Forelimb muscle (tissue), 1 donor: ENCODE data around the gene TCEA2. TPM values are rescaled to one million over a fixed set of nuclear protein-coding genes. Genes with fewer than 3 reads are reported as not detected.
"Not testable (repeated sequence)": the region's sequence is repeated elsewhere in the genome, so short reads cannot be mapped to it uniquely, and the experiment has no call there.

Source experiments
- DNase-seq: peaks from one replicate; pipeline ENCODE4 v3.0.0-alpha.2; 2013; ENCODE audit warnings: low read depth
- polyA plus RNA-seq: library from polyadenylated mRNA; unstranded; fragments of 120-200 nt; gene quantifications from one replicate; pipeline ENCODE4 v1.2.1, GENCODE V29; 2013; ENCODE audit not compliant: insufficient read length

TCEA2 gene
- polyA plus RNA-seq, 1 donor = 43.5 TPM

DNA sequence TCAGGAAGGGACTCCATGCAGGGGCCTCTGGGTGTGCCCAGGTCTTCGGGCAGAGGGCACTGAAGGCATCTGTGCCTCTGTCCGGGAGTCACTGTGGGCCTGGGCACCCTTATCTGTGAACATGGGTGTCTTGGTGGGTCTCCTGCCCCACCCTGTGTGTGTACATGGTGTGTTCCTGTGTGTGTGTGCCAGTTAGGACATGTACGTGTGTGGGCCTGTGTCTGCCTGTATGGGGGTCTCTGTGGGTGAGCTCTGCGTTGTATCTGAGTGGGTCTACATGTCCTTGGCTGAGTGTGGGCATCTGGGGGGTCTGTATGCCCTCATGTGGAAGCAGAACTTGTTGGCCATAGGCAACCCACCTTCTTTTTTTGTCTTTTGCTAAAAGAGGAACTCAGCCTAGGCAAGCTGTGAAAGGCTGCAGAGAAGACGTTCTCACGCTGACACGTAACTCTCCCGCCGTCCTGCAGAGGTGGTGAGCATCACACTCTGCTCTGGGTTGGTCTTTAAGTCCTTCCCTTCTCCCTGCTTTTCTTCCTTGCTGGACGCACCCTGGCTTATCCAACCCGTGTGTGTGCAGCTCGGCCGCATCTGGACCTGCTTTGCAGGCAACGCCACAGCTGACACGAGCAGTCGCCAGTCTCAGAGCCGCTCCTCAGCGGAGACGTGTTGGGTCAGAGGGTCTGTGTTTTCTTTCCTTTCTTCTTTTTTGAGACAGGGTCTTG is 44.9 kb downstream of the TCEA2 start:
- DNase-seq = no peak

DNA sequence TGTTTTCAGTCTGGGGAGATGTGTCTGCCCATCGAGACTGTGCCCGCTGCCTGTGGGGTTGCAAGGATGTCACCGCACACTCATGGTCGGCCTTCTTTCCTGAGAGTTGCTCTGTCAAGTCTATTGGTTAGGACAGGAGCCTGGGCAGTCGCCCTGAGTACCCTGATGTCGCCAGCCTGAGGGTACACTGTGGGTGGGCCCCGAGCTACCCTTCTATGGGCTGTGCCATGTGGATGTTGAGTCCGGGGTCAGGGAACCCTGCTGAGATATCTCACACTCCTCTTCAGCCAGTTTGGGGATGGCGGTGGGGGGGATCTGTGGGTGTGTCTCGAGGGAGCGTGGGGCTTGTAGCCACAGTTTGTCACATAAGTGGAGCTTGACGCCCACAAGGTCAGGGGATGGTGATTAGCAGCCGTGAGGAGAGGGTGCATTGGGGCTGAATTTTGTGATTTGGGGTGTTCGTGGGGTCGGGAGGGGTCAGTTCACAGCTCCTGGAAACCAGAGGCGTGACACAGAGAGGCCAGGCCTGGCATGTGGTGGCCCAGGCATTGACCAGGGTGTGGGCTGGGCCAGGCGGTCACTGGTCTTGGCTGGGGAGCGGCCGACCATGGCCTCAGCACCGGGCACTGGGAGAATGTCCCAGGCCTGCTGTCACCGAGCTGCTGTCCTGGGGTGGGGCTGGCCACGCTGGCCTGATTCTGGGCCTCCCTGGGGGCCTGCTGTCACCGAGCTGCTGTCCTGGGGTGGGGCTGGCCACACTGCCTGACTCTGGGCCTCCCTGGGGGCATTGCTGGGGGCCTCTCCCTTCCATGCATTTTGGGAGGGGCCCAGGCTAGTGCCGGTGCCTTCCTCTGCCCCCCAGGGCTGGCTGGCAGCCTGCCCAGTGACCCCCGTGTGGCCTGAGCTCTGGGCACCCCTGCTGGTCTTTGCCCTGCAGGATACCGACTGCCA is 46.0 kb downstream of the TCEA2 start:
- no peak for DNase-seq

DNA sequence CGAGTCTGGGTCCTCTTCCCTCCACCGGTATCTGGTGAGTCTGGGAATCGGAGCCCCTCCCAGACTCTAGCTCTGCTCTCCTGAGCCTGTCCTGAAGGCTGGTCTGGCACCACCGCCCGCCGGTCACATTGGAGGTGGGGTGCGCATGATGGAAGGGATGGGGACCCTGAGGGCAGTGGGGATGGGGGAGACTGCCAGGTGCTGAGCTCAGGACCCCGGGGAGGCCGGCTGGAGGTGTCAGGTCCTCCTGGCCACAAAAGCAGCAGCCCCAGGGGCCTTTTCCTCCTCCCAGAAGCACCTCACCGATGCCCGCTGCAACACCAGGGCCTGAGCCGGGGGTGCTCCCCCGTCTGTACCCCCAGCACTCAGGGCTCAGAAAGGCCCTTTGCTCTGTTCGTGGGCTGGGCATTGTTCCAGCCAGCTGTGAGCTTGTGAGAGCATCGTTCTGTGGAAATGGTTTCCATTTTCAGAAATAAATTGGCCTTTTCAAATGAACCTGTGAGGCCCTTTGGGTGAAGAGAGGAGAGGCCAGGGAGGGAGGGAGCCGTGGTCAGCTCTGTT is 46.9 kb downstream of the TCEA2 start:
- no peak for DNase-seq

- DNase-seq = no peak
These were observed 47.5 kb downstream of the TCEA2 start for GRCh38 chr20:64110411-64111068.

- no peak for DNase-seq
These were observed 49.0 kb downstream of the TCEA2 start for GRCh38 chr20:64111841-64112641.

- DNase-seq = no peak
These were observed 49.9 kb downstream of the TCEA2 start for GRCh38 chr20:64112691-64113443.

GRCh38 chr20:64113444-64113775 is 50.4 kb downstream of the TCEA2 start:
- DNase-seq = no peak

DNA sequence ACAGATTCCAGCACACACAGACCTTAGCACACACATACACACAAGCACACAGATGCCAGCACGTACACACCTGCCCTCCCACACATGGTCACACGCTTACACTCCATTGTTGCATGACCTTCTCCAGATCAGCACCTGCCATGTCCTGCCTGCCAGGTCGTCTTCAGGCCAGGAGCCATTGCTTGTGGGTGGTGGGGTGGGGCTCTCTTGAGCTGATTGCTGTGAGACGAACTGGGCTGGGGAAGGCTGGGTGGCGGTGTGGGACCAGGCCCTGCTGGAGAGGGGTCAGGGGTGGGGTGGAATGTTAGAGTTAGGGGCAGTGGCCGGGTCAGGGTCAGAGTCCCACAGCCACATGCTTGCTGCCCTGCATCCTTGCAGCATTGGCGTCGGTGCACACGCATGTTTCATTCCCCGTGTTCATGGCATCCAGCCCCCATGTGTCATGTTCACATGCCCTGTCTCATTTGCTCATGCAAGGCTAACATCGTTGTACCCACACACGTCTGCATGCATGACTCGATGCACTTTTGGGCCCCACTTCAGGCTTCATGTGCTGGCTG is 50.9 kb downstream of the TCEA2 start:
- no peak for DNase-seq

DNA sequence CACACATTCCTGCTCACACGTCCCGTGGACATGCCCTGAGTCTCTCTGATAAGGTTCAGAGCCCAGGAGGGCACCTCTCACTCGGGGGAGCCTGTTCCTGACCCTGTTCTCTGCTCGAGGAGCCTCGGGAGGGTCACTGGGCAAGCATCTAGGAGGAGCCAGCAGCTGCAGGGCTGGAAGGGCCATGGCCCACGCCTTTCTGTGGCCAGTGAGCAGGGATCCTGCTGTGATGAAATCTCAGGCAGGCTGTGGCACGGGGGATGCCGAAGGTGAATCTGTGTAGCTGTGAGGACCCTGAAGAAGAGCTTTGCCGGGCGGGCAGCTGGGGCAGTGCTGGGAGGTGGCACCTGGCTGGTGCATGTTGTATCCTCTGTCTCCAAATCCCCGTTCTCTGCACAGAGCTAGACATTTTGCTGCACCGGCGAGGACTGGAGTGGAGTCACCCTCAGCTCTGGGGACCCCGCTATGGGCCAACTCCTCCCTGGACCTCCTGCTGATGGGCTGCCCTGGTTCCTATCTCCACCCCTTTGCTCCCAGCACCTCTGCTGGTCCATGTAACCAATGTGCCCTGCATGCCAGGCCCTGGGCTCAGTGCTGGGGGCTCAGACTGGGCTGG is 51.5 kb downstream of the TCEA2 start:
- DNase-seq = no peak

GRCh38 chr20:64115171-64115911 is 52.3 kb downstream of the TCEA2 start:
- no peak for DNase-seq

DNA sequence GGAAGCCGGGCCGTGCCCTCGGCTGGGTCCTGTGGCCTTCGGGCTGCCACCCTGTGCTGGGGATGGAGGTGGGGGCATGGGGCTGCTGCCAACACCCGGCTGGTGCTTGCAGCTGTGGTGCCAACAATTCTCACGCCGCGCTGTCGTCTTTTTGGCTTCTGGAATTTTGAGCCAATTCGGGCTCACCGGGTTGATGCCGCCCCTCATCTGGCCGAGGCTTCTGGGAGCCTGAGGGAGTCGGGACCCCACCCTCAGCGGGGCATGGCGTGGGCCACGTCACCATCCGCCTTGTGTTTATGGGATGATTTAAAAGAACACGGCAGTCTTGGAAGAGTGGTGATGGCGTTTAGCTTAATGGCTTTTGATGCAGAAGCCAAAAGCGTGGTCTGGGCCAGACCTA is 53.0 kb downstream of the TCEA2 start:
- DNase-seq = no peak

DNA sequence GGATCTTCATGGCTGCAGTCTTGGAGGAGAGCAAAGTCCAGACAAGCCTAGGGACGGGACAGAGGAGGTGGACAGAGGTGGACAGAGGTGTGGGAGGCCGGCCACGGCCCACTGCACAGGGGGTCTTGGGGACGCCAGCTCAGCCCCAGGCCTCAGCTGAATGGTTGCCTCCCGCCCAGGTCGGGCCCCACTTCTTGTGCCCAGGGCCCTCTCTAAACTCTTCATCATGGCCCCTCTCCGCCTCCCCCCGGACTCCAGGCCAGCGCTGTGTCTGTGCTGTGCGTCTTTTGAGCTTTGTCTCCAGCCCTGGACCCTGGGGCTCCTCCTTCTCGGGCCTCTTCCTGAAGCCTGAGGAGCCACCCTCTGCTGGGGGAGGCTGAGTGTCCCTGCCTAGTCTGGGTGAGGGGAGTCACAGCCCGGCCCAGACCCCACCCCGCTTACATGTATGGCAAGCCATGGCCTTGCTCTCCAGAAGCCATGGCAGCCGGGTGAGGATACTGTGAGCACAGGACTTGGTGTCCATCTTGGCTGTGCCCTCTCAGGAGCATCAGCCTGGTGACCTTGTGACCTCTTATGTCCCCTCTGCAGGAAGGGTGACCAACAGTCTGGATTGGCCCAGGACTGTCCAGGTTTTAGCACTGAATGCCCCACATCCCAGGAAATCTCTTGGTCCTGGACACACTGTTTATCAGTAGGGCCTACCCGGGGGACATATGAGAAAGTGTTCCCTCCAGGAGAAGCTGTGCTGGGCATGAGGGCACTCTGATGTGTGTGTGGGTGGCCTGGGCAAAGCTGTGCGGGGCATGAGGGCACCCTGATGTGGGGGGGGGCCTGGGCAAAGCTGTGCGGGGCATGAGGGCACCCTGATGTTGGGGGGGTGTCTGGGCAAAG is 53.8 kb downstream of the TCEA2 start:
- DNase-seq = no peak

- DNase-seq = not testable (repeated sequence)
These were observed 54.4 kb downstream of the TCEA2 start for GRCh38 chr20:64117432-64117777.

DNA sequence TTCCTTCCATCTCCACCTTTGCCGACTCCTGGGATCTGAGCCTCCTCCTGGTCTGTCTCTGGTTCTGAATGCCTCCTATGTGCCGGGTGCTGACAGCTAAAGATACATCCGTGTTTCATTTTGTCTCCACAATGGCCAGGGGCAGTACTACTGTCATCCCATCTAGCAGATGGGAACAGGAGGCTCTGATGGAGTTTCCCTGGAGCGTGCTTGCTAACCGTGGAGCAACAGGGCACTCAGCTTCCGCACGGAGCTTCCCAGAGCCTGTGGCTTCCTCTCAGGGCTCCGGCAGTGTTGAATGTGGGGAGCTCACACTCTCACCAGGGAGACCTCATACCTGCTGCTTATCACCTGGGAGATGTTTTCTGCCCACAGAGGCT is 56.3 kb downstream of the TCEA2 start:
- DNase-seq = no peak

GRCh38 chr20:64119681-64120341 is 56.8 kb downstream of the TCEA2 start:
- no peak for DNase-seq

DNA sequence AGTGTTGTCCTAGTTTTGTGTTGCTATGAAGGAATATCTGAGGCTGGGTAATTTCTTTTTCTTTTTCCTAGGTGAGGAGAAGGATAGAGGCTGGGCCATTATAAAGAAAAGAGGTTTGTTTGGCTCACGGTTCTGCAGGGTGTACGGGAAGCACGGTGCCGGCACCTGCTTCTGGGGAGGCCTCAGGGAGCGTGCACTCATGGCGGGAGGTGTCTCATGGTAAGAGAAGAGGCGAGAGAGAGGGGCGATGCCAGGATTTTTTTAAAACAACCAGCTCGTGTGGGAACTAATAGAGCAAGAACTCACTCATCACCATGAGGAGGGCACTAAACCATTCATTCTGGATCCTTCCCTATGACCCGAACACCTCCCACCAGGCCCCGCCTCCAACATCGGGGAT is 58.6 kb downstream of the TCEA2 start:
- DNase-seq = no peak
